Measurements from ENCODE around the gene SYT1. TPM values are rescaled to one million over a fixed set of nuclear protein-coding genes. Genes with fewer than 3 reads are reported as not detected.

Gene SYT1
- total RNA-seq, 2 donors from 2014 or later = 1.0 to 22.7 TPM

DNA sequence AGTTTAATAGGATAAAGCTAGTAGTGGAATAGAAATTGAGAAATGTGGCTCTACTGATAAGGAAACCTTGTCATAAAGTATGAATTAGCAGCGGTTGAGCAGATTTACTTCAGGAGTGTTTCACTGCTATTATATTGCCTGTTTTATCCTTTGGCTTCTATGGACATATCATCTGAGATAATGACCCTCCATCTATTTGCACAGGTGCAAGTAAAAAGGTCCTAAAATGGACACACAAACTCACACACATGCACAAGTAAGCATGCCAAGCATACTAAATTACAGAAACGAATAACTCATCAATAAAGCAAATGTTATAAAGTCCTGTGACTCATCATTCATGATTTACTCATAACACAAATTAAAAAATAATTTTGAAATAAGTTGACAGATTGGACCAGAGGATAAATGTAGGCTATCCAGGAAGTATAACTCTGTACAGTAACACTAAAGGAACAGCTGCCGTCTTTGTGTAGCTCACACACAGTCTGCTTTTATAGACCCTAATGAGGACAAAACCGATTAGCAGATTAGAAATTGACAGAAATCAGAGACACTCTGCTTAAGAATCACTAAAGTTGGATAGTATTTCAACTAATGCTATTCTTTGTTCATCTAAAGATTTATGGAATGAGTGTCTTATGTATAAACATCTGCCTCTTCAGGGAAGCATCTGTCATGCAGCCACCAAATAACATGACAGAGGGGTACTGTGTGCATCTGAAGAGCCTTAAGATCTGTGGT lies 73.9 kb downstream of the SYT1 start:
- intact Hi-C loops (cut with DNase I) = no loop called here
- WGBS, 2 donors = 35 to 41% methylated on average over 4 of the region's 4 CpGs
- TF ChIP-seq, protein P1, sequence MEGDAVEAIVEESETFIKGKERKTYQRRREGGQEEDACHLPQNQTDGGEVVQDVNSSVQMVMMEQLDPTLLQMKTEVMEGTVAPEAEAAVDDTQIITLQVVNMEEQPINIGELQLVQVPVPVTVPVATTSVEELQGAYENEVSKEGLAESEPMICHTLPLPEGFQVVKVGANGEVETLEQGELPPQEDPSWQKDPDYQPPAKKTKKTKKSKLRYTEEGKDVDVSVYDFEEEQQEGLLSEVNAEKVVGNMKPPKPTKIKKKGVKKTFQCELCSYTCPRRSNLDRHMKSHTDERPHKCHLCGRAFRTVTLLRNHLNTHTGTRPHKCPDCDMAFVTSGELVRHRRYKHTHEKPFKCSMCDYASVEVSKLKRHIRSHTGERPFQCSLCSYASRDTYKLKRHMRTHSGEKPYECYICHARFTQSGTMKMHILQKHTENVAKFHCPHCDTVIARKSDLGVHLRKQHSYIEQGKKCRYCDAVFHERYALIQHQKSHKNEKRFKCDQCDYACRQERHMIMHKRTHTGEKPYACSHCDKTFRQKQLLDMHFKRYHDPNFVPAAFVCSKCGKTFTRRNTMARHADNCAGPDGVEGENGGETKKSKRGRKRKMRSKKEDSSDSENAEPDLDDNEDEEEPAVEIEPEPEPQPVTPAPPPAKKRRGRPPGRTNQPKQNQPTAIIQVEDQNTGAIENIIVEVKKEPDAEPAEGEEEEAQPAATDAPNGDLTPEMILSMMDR (IDR thresholded peaks at IDR 0.05) = no peak
- no peak for TF ChIP-seq POLR2A (IDR thresholded peaks at IDR 0.05)
- Histone ChIP-seq H3K4me3 (no peak overlapping the region), H3K27me3 (no peaks in the 10 kb centered on the region), H3K27ac (no peak overlapping the region), H3K4me1 (no peaks in the 10 kb centered on the region), H3K9me3 (no peaks in the 10 kb centered on the region), H3K36me3 (replicated peaks in 1 of 2; ENCODE audit: insufficient read depth in 1 of 2, low read depth in 2 of 2) (no peaks in the 10 kb centered on the region)
- DNase-seq (no peak), ATAC-seq (no peak)

DNA sequence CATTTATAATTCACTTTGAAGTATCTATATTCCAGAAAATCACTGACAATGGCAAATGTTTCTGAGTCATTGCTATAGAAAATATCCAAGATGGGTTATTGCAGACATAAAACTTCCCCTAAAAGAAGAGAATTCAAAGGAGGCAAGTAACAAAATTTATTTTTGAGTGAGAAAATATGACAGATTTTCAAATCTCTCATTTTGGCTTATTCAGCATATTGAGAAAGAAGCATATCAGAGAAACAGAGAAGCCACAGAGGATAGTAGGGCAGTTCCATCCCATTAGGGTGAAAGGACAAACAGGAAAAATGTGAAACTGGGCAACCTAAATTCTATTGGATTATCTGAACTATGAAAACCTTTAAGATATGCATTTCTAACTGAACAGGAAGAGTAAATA lies 85.0 kb downstream of the SYT1 start:
- no peak for ATAC-seq
- H3K27ac ChIP-seq = no peak overlapping the region
- no peaks in the 10 kb centered on the region for H3K9me3 ChIP-seq
- no peaks in the 10 kb centered on the region for H3K4me1 ChIP-seq
- no peak for DNase-seq
- TF ChIP-seq, protein P1 (IDR thresholded peaks at IDR 0.05) = no peak
- no peak for TF ChIP-seq POLR2A (IDR thresholded peaks at IDR 0.05)
- intact Hi-C loops (cut with DNase I) = no loop called here
- no peak overlapping the region for H3K4me3 ChIP-seq
- no peaks in the 10 kb centered on the region for H3K36me3 ChIP-seq (replicated peaks in 1 of 2; ENCODE audit: insufficient read depth in 1 of 2, low read depth in 2 of 2)
- H3K27me3 ChIP-seq = no peaks in the 10 kb centered on the region

DNA sequence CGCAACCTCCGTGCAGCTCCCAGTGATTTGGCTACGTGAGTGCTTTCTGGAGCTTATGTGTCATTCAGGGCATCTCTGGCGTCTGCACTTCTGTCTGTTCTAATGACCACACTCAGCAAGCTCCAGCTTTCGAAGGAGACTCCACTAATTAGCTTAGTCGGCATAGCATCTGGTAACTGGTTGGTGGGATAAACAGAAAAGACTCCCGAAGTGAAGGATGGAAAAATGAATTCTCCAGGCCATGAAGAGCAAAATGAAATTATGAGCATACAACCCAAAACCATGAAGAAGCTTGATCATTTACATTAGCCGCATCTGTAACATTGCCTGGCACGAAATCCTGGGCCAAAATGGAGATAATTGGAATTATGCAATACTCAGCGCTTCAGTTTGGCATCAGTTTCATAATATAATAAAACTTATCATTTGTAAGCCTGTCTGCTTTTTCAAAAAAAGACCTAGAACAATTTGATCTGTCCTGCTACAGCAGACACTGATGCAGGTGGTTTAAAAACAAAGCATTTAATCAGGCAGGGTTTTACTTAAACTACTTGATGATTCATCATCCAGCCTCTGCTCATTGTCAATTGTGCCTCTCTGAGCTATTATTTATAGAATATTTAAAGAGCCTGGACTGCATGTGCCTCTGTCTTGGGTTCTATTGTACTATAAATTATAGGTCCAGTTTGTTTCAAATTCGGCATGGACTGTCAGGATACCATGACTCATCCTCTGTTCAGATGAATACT lies 87.4 kb downstream of the SYT1 start:
- no peaks in the 10 kb centered on the region for H3K36me3 ChIP-seq (replicated peaks in 1 of 2; ENCODE audit: insufficient read depth in 1 of 2, low read depth in 2 of 2)
- DNase-seq (no peak), ATAC-seq (no peak)
- WGBS, 2 donors = 62 to 66% methylated on average over 11 of the region's 11 CpGs
- no peaks in the 10 kb centered on the region for H3K9me3 ChIP-seq
- no peaks in the 10 kb centered on the region for H3K27me3 ChIP-seq
- no peak overlapping the region for H3K4me3 ChIP-seq
- H3K27ac ChIP-seq = no peak overlapping the region
- TF ChIP-seq, protein P1 (IDR thresholded peaks at IDR 0.05) = no peak
- no peak for TF ChIP-seq POLR2A (IDR thresholded peaks at IDR 0.05)
- no peaks in the 10 kb centered on the region for H3K4me1 ChIP-seq
- intact Hi-C loops (cut with DNase I) = no loop called here

DNA sequence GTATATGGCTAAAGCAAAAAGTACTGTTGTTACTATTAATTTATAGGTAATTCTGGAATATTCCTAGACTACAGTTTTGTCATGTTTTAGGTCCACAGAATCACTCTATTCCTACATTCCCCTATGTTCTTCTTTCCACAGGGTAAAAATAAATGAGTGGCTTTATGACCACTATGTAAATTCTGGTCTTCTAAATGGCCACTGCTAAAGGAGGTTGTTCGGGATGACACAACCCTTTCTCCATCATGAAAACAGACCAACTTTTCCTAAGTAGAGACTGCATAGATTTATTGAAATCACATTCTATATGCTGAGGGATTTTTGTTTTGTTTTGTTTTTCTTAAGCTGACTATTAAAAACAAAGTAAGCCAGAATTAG lies 88.0 kb downstream of the SYT1 start:
- H3K27ac ChIP-seq = no peak overlapping the region
- ATAC-seq = no peak

More for the DNA sequence above, 88.0 kb downstream of the SYT1 start:
- intact Hi-C loops (cut with DNase I) = no loop called here
- Histone ChIP-seq H3K4me1 (no peaks in the 10 kb centered on the region), H3K9me3 (no peaks in the 10 kb centered on the region), H3K27me3 (no peaks in the 10 kb centered on the region), H3K36me3 (replicated peaks in 1 of 2; ENCODE audit: insufficient read depth in 1 of 2, low read depth in 2 of 2) (no peaks in the 10 kb centered on the region), H3K4me3 (no peak overlapping the region)
- no peak for DNase-seq
- 64 to 88% methylated on average over 1 of the region's 1 CpG for WGBS, 2 donors
- TF ChIP-seq, protein P1 (IDR thresholded peaks at IDR 0.05) = no peak
- no peak for TF ChIP-seq POLR2A (IDR thresholded peaks at IDR 0.05)
